ENCODE results near the gene ZBP1.

The ZBP1 gene

GRCh38 chr20:57651881-57652605, 31.8 kb upstream of the ZBP1 start:
- peaks cover 26% of the 10 kb centered on the region for H3K36me3 ChIP-seq (ENCODE audit: control insufficient read depth, insufficient read depth, low read length)
- 94 to 98% methylated on average over 39 to 40 of the region's 50 CpGs for WGBS, 2 experiments (ENCODE audit: insufficient coverage in 2 of 2)
- no peak overlapping the region for H3K27ac ChIP-seq (ENCODE audit: low read depth, low read length, severe bottlenecking)
- H3K9me3 ChIP-seq (ENCODE audit: control insufficient read depth, low read length), result no peaks in the 10 kb centered on the region
- H3K4me1 ChIP-seq (ENCODE audit: control insufficient read depth, insufficient read depth, low read length, poor library complexity, severe bottlenecking), result no peaks in the 10 kb centered on the region
- H3K4me3 ChIP-seq (ENCODE audit: extremely low read depth, insufficient read depth, low read length, poor library complexity, severe bottlenecking), result no peak overlapping the region

- peaks cover 19% of the 10 kb centered on the region for H3K36me3 ChIP-seq (ENCODE audit: control insufficient read depth, insufficient read depth, low read length)
- H3K9me3 ChIP-seq (ENCODE audit: control insufficient read depth, low read length), result no peaks in the 10 kb centered on the region
- WGBS, 2 experiments (ENCODE audit: insufficient coverage in 2 of 2), result 92 to 95% methylated on average over 20 of the region's 23 CpGs
- H3K4me3 ChIP-seq (ENCODE audit: extremely low read depth, insufficient read depth, low read length, poor library complexity, severe bottlenecking), result no peak overlapping the region
- no peaks in the 10 kb centered on the region for H3K4me1 ChIP-seq (ENCODE audit: control insufficient read depth, insufficient read depth, low read length, poor library complexity, severe bottlenecking)
- H3K27ac ChIP-seq (ENCODE audit: low read depth, low read length, severe bottlenecking), result no peak overlapping the region
Observed at GRCh38 chr20:57650756-57651483, 30.7 kb upstream of the ZBP1 start.

GRCh38 chr20:57650266-57650665, 30.0 kb upstream of the ZBP1 start:
- H3K4me1 ChIP-seq (ENCODE audit: control insufficient read depth, insufficient read depth, low read length, poor library complexity, severe bottlenecking), result no peaks in the 10 kb centered on the region
- H3K27ac ChIP-seq (ENCODE audit: low read depth, low read length, severe bottlenecking), result no peak overlapping the region
- no peak overlapping the region for H3K4me3 ChIP-seq (ENCODE audit: extremely low read depth, insufficient read depth, low read length, poor library complexity, severe bottlenecking)
- peaks cover 19% of the 10 kb centered on the region for H3K36me3 ChIP-seq (ENCODE audit: control insufficient read depth, insufficient read depth, low read length)
- 100% methylated on average over 1 of the region's 9 CpGs; no CpG with 5 or more reads in 1 of the 2 experiments for WGBS, 2 experiments (ENCODE audit: insufficient coverage in 2 of 2)
- no peaks in the 10 kb centered on the region for H3K9me3 ChIP-seq (ENCODE audit: control insufficient read depth, low read length)

GRCh38 chr20:57649617-57650015, 29.4 kb upstream of the ZBP1 start:
- H3K36me3 ChIP-seq (ENCODE audit: control insufficient read depth, insufficient read depth, low read length), result peaks cover 19% of the 10 kb centered on the region
- H3K9me3 ChIP-seq (ENCODE audit: control insufficient read depth, low read length), result no peaks in the 10 kb centered on the region
- H3K27ac ChIP-seq (ENCODE audit: low read depth, low read length, severe bottlenecking), result no peak overlapping the region
- H3K4me3 ChIP-seq (ENCODE audit: extremely low read depth, insufficient read depth, low read length, poor library complexity, severe bottlenecking), result no peak overlapping the region
- WGBS, 2 experiments (ENCODE audit: insufficient coverage in 2 of 2), result 93 to 97% methylated on average over 14 of the region's 14 CpGs
- H3K4me1 ChIP-seq (ENCODE audit: control insufficient read depth, insufficient read depth, low read length, poor library complexity, severe bottlenecking), result no peaks in the 10 kb centered on the region

DNA sequence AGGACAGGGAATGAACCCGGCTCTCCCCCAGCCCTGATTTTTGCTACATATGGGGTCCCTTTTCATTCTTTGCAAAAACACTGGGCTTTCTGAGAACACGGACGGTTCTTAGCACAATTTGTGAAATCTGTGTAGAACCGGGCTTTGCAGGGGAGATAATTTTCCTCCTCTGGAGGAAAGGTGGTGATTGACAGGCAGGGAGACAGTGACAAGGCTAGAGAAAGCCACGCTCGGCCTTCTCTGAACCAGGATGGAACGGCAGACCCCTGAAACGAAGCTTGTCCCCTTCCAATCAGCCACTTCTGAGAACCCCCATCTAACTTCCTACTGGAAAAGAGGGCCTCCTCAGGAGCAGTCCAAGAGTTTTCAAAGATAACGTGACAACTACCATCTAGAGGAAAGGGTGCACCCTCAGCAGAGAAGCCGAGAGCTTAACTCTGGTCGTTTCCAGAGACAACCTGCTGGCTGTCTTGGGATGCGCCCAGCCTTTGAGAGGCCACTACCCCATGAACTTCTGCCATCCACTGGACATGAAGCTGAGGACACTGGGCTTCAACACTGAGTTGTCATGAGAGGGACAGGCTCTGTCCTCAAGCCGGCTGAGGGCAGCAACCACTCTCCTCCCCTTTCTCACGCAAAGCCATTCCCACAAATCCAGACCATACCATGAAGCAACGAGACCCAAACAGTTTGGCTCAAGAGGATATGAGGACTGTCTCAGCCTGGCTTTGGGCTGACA, 28.8 kb upstream of the ZBP1 start:
- no peaks in the 10 kb centered on the region for H3K4me1 ChIP-seq (ENCODE audit: control insufficient read depth, insufficient read depth, low read length, poor library complexity, severe bottlenecking)
- peaks cover 19% of the 10 kb centered on the region for H3K36me3 ChIP-seq (ENCODE audit: control insufficient read depth, insufficient read depth, low read length)
- no peak overlapping the region for H3K4me3 ChIP-seq (ENCODE audit: extremely low read depth, insufficient read depth, low read length, poor library complexity, severe bottlenecking)
- H3K9me3 ChIP-seq (ENCODE audit: control insufficient read depth, low read length), result no peaks in the 10 kb centered on the region
- 94 to 95% methylated on average over 11 to 13 of the region's 15 CpGs for WGBS, 2 experiments (ENCODE audit: insufficient coverage in 2 of 2)
- no peak overlapping the region for H3K27ac ChIP-seq (ENCODE audit: low read depth, low read length, severe bottlenecking)

DNA sequence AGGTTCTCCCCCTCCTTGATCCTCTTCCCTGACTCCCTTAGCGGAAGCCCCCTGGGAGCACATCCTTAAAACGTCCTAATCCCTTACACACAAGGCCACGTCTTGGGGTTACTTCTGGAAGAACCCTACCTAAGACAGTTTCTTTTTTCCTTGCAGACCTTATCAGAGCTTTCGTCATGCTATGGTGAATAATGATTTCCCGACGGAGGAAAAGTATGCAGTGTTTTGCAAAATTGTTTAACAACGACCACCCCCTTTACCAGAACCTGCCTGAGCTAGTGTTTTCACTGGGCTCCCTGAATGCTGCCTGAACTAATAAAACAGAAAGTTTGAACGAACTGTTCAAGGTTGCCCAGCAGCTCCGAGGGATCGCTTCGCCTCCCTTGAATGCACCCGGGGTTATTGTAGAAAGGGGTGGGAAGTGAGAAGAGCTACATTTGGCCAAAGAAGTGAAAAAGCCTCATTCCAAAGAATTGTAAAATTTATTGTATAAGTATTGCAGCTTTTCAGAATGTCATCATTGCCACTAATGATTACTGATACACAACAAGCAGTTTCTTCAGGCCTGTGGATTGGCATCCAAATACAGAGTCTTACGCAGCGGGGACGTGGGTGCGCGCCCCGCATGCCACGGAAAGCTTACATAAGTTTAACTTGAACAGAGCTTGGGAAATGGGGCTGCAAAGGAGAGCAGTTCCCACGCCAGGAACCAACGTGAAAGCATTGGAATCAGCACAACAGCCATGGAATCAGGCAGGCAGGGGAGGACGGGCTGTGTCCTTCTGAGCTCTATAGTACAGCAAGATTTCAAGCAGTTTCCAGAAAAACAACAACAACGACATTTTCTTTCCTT, 27.9 kb upstream of the ZBP1 start:
- WGBS, 2 experiments (ENCODE audit: insufficient coverage in 2 of 2), result 91 to 94% methylated on average over 18 to 20 of the region's 23 CpGs
- H3K9me3 ChIP-seq (ENCODE audit: control insufficient read depth, low read length), result no peaks in the 10 kb centered on the region

GRCh38 chr20:57647006-57647932, 27.0 kb upstream of the ZBP1 start:
- Histone ChIP-seq H3K27ac (ENCODE audit: low read depth, low read length, severe bottlenecking) (no peak overlapping the region), H3K36me3 (ENCODE audit: control insufficient read depth, insufficient read depth, low read length) (peaks cover 16% of the 10 kb centered on the region), H3K9me3 (ENCODE audit: control insufficient read depth, low read length) (no peaks in the 10 kb centered on the region), H3K4me3 (ENCODE audit: extremely low read depth, insufficient read depth, low read length, poor library complexity, severe bottlenecking) (no peak overlapping the region), H3K4me1 (ENCODE audit: control insufficient read depth, insufficient read depth, low read length, poor library complexity, severe bottlenecking) (no peaks in the 10 kb centered on the region)
- 80 to 86% methylated on average over 8 to 12 of the region's 12 CpGs for WGBS, 2 experiments (ENCODE audit: insufficient coverage in 2 of 2)

More for the DNA sequence above, 27.9 kb upstream of the ZBP1 start:
- Histone ChIP-seq H3K4me3 (ENCODE audit: extremely low read depth, insufficient read depth, low read length, poor library complexity, severe bottlenecking) (no peak overlapping the region), H3K4me1 (ENCODE audit: control insufficient read depth, insufficient read depth, low read length, poor library complexity, severe bottlenecking) (no peaks in the 10 kb centered on the region), H3K27ac (ENCODE audit: low read depth, low read length, severe bottlenecking) (no peak overlapping the region), H3K36me3 (ENCODE audit: control insufficient read depth, insufficient read depth, low read length) (peaks cover 19% of the 10 kb centered on the region)

DNA sequence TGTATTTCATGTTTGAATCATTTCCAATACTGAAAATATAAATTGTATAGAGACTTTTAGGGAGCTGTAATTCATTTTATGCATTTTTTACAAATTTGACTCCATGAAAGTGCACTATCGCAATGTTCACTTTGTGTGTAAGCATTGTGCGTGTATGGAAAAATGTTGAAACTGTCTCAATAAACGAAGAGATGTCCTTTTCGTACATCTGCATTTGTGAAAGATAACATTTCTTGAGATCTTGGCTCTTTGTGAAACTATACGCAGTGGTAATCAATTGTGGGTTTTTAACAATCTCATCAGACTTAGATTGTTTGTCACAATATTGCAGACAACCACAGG, 18.6 kb upstream of the ZBP1 start:
- Histone ChIP-seq H3K9me3 (ENCODE audit: control insufficient read depth, low read length) (no peaks in the 10 kb centered on the region), H3K4me3 (ENCODE audit: extremely low read depth, insufficient read depth, low read length, poor library complexity, severe bottlenecking) (no peak overlapping the region), H3K27ac (ENCODE audit: low read depth, low read length, severe bottlenecking) (no peak overlapping the region), H3K4me1 (ENCODE audit: control insufficient read depth, insufficient read depth, low read length, poor library complexity, severe bottlenecking) (no peaks in the 10 kb centered on the region), H3K36me3 (ENCODE audit: control insufficient read depth, insufficient read depth, low read length) (no peaks in the 10 kb centered on the region)
- WGBS, 2 experiments (ENCODE audit: insufficient coverage in 2 of 2), result 79 to 100% methylated on average over 4 to 5 of the region's 5 CpGs

GRCh38 chr20:57638173-57638894, 18.1 kb upstream of the ZBP1 start:
- no peaks in the 10 kb centered on the region for H3K36me3 ChIP-seq (ENCODE audit: control insufficient read depth, insufficient read depth, low read length)
- 87 to 93% methylated on average over 4 to 5 of the region's 7 CpGs for WGBS, 2 experiments (ENCODE audit: insufficient coverage in 2 of 2)

More at GRCh38 chr20:57638173-57638894, 18.1 kb upstream of the ZBP1 start:
- Histone ChIP-seq H3K4me1 (ENCODE audit: control insufficient read depth, insufficient read depth, low read length, poor library complexity, severe bottlenecking) (no peaks in the 10 kb centered on the region), H3K9me3 (ENCODE audit: control insufficient read depth, low read length) (no peaks in the 10 kb centered on the region), H3K4me3 (ENCODE audit: extremely low read depth, insufficient read depth, low read length, poor library complexity, severe bottlenecking) (no peak overlapping the region), H3K27ac (ENCODE audit: low read depth, low read length, severe bottlenecking) (no peak overlapping the region)
